ENCODE results near the gene MYO1D.
A peak's percentile ranks its signal among the peaks of the same experiment; 100 is the strongest.
"Not testable (repeated sequence)": the region's sequence is repeated elsewhere in the genome, so short reads cannot be mapped to it uniquely, and the experiment has no call there.

Gene MYO1D

GRCh38 chr17:32720671-32721070, 156.3 kb downstream of the MYO1D start:
- DNase-seq: no peak

DNA sequence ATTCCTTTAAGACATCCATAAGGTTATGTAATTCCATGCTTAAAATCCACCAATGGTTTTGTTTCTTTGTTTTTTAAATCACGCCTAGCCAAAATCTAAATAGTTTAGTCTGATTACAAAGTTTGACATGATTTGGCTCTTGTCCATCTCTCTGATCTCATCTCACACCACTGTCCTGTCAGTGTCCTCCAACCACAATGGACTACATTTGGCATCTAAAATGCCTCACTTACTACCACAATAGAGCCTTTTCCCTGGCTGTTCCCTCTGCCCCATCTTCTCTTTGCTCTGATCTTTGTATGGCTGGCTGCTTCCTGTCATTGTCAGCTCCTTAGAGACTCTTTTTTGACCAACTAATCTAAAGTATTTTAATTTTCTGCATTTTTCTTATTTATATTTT, 157.2 kb downstream of the MYO1D start:
- DNase-seq: no peak

GRCh38 chr17:32714922-32715321, 162.0 kb downstream of the MYO1D start:
- DNase-seq: not testable (repeated sequence)

DNA sequence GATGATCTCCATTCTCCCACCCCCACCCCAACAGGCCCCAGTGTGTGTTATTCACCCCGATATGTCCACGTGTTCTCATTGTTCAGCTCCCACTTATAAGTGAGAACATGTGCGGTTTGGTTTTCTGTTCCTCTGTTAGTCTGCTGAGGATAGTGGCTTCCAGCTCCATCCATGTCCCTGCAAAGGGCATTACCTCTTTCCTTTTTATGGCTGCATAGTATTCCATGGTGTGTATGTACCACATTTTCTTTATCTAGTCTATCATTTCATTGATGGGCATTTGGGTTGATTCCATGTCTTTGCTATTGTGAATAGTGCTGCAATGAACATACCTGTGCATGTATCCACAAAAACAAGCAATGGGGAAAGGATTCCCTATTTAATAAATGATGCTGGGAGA, 162.7 kb downstream of the MYO1D start:
- not testable (repeated sequence) for DNase-seq

DNA sequence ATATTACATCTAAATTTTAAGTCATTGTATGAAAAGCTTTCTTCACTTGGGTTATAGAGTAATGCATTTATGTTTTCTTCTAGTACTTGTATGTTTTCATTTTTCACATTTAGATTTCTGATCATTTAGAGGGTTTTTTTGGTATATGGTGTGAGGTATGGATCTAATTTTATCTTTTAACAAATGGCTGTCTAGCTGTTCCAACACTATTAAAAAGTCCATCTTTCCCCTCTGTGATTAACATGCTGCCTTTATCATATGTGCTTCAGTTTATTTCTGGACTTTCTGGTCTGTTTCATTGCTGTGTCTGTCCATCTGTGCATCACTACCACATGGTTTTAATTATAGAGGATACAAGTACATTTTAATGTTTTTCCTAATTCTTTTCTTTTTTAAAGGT, 163.8 kb downstream of the MYO1D start:
- no peak for DNase-seq

GRCh38 chr17:32709562-32709961, 167.4 kb downstream of the MYO1D start:
- no peak for DNase-seq

DNA sequence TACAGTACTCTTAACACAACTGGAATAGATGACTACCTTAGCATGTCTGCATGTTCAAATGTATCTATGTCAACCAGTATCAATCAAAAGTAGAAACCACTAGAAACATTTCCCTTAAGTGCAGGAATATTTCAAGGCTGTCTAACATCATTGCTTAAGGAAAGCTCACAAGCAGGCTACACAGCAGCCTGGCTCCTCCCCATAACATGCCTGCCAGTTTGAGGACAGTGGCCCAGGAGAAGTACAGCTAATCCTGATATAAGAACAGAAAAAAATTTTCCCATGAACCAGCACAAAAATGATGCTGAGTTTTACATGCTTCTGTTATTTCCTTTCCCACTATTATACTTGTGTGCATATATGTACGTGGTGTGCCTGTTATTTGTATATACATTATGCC, 175.1 kb downstream of the MYO1D start:
- DNase-seq: no peak

- no peak for DNase-seq
Measured at GRCh38 chr17:32699247-32699646, 177.7 kb downstream of the MYO1D start.

DNA sequence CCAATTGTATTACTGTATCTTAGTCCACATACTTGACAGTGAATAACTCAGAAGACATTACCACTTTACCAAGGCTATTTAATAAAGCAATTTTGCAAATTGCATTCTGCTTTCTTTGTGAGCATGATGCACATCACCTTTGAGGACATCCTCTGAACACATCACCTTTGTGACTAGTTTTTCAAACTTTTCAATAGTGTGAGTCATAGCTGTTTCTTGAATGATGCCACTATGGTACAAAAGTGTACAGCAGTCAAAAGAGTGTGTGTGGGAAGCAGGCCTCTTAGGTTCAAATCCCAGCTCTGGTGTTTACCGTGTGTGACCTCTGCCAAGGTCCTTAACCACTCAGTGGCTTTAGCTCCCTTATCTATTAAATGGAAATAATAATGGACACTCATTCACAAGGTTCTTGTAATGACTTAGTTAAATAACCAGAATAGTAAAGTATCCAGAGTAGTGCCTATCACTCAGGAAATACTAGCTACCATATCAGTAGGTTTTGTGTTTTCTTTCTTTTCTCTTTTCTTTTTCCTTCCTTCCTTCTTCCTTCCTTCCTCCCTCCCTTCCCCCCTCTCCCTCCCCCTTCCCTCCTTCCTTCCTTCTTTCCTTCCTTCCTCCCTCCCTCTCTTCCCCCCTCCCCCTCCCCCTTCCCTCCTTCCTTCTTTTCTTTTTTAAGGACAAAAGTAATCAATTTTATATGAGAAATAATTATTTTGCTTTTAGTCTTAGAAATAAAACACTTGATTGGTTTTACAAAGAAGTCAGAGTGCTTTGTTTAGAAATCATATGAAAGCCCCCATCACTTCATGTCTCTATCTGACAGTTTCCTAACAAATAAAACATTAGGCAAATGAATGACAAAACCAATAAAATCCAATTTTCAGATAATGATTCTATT, 178.9 kb downstream of the MYO1D start:
- no peak for DNase-seq

- DNase-seq: no peak
Measured at GRCh38 chr17:32696426-32696825, 180.5 kb downstream of the MYO1D start.

- no peak for DNase-seq
Measured at GRCh38 chr17:32695864-32696263, 181.1 kb downstream of the MYO1D start.

- peak; percentile 97 for DNase-seq
Measured at GRCh38 chr17:32693194-32693897, 183.6 kb downstream of the MYO1D start.

DNA sequence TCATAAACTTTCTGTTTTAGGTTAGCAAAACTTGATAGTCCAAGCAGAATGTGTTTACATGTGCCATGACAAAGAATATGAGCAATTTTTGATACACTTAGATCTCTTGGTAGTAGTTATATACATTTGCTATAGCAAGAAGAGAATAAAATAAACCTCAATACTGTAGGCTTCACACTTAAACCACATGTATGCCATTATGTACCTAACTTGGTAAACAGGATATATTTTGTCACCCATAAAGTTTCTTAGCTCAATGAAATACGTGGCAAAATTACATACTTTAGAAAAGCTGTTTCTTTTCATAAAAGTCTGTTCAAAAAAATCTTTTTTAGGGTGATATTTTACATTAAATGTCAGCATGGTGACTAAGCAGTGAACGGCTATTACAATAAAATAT, 184.7 kb downstream of the MYO1D start:
- DNase-seq: no peak

DNA sequence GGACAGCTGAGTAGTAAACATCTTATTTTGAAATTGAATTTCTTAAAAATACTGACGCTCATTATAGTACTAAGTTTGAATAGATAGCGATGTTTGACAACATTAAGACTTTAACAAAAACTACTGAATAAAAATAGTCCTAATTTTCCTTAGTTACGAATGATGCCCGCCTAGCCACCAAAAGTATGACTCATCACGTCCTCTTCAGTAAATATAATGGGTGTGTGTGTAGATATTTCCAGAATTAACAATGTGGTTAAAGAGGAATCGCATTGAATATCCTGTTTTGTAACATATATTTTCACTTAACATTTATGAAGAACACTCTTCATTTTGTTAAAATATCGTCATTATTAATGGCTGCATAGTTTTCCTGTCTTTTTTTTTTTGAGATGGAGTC, 187.6 kb downstream of the MYO1D start:
- no peak for DNase-seq

DNA sequence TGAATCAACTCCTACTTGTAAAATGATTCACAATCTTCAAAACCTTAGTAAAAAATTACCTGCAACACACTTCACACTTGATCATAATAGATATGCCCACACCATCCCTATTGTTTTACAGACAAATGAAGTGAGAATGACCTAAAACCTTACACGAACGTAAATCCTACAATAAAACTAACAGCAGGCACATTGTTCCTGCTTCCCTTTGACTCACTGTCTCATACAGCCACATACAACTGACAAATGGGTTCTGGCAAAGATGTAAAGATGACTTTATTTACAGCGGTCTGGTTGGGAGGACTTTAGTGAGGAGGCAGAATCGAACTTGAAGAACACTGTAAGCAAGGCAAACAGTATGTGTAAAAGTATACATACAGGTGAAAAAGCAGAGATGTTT, 188.7 kb downstream of the MYO1D start:
- no peak for DNase-seq

DNA sequence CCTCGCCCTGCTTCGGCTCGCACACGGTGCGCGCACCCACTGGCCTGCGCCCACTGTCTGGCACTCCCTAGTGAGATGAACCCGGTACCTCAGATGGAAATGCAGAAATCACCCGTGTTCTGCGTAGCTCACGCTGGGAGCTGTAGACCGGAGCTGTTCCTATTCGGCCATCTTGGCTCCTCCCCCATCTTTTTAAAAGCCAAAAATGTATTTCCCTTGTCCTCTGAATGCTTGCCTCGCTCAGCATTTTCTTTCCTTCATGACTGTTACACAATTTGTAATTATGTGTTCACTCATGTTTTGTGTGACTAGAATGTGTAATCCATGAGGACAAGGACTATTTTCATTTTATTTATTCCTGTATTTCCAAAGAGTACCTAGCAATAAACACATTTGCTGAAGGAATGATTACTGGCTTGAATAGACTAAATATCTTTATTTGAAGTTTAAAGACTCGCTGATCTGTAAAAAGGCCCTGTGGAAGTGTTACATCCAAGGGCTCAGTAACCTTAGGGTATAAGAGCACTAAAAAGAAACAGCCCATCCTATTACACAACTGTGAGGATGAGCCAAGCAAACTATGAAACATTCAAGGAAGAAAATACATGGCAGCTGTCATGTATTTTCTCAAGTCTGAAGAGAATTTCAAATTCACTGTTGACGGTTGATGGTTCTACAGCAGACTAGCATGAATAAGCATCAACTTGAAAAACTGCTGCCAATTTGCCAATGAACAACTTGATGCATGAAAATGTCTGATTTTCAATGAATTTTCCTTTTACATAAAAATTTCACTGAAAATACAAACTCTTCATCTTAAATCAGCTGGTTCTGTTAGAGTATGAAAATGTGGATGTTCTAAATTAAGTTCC, 192.6 kb downstream of the MYO1D start:
- DNase-seq: no peak

- DNase-seq: no peak
Measured at GRCh38 chr17:32673964-32674363, 203.0 kb downstream of the MYO1D start.

GRCh38 chr17:32672711-32673110, 204.2 kb downstream of the MYO1D start:
- DNase-seq: no peak

- no peak for DNase-seq
Measured at GRCh38 chr17:32671896-32672295, 205.0 kb downstream of the MYO1D start.

DNA sequence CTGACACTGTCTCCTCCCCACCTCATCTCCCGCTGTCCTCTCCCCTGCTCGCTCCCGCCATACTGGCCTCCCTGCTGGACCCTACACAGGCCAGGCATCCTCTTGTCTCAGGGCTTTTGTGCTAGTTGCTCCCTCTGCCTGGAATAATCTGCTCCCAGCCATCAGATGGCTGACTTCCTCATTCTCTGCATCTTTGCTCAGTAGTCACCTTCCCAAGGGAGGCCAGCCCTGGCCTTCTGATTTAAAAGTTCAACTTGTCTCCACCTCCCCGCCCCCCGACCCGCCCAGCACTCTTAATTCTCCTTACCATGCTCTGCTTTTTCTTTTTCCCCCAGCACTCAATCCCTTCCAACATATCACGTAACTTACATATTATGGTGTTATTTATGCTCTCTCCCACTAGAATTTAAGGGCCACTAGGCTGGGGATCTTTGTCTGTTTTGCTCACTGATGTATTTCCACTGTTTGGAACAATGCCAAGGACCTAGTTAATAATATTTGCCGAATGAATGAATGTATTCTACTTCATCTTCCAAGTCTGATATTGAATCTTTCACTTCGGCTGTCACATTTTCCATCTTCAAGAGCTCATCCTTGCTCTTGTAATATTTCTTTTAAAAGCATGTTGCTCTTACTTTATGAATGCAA, 211.9 kb downstream of the MYO1D start:
- no peak for DNase-seq

GRCh38 chr17:32660496-32660985, 216.4 kb downstream of the MYO1D start:
- DNase-seq: no peak

DNA sequence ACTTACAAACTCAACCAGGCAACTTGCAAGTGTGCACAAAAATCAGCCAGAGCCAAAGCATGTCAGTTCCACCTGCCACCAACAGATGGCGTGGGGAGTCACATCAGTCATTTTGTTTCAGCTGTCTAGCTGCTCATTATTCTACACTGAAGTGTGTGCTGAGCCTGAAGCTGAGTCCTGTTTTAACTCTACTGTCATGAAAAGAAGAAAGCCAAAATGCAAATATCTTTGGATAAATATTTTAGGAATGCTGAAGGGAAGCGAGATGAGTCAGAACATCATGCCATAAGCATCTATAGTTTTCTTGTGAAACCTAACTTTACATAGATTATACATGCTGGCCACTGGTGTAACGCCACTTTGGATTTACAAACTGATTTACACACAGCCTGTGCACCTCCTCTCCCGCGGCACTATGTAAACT, 217.5 kb downstream of the MYO1D start:
- peak; percentile 45 for DNase-seq

All from NCI-H2171 (cell line).